ENCODE measurements around the gene ATXN10.

GRCh38 chr22:45720839-45721378 is 49.3 kb downstream of the ATXN10 start:
- no peak for TF ChIP-seq CTCF (IDR thresholded peaks at IDR 0.05)
- TF ChIP-seq POLR2A (IDR thresholded peaks at IDR 0.05) = no peak
